ENCODE measurements around the gene SLIT3. TPM values are rescaled to one million over a fixed set of nuclear protein-coding genes. Genes with fewer than 3 reads are reported as not detected.

Gene SLIT3
- total and polyA plus RNA-seq, 8 donors: 1.2 to 24.5 (median 8.6) TPM

DNA sequence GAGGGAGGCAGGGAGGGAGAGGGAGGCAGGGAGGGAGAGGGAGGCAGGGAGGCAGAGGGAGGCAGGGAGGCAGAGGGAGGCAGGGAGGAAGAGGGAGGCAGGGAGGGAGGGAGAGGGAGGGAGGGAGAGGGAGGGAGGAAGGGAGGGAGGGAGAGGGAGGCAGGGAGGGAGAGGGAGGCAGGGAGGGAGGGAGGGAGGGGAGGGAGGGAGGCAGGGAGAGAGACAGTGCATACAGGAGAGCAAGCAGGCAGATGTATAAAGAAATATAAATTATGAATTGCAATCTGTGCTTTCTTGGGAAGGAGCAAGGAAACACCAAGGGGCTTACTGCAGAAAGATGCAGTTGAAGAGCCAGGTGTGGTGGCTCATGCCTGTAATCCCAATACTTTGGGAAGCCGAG lies 574.6 kb downstream of the SLIT3 start:
- 79 to 90% (median 82%) methylated on average over 1 of the region's 1 CpG for WGBS, 5 donors
- no peaks in the 10 kb centered on the region for H3K4me1 ChIP-seq
- TF ChIP-seq POLR2AphosphoS5 (IDR thresholded peaks at IDR 0.05) (no peak), CTCF (IDR thresholded peaks at IDR 0.05) (no peak), EP300 (IDR thresholded peaks at IDR 0.05) (no peak), POLR2A (IDR thresholded peaks at IDR 0.05) (no peak)

DNA sequence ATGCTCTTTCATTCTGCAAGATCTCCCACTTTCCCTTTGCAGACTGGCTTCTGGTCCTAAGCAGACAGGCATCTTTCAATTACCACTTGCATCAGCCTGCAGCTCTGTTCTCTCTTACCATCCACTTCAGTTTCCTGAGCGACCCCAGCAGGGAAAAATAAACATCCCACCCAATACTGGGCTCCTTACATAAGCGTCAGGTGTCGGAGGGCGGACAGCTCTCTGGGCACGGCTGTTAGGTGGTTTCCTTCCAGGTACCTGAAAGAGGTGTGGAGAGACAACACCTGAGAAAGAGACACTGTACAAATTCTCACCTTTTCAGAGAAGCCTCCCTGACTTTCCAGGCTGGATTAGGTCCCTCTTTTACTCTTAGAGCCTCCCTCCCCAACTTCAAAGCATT lies 576.7 kb downstream of the SLIT3 start:
- intact Hi-C loops (cut with DNase I; ENCODE audit: low total_unique reads): no loop called here
- no peak overlapping the region for H3K27ac ChIP-seq
- no peak overlapping the region for H3K4me3 ChIP-seq
- TF ChIP-seq POLR2AphosphoS5 (IDR thresholded peaks at IDR 0.05) (no peak), EP300 (IDR thresholded peaks at IDR 0.05) (no peak), CTCF (IDR thresholded peaks at IDR 0.05) (no peak), POLR2A (IDR thresholded peaks at IDR 0.05) (no peak)
- H3K27me3 ChIP-seq: peaks cover 0 to 4% (median 0%) of the 10 kb centered on the region in 3 donors
- H3K9me3 ChIP-seq: peaks cover 5 to 13% (median 11%) of the 10 kb centered on the region in 4 donors
- H3K36me3 ChIP-seq: peaks cover 0 to 14% (median 1%) of the 10 kb centered on the region in 4 donors
- no peaks in the 10 kb centered on the region for H3K4me1 ChIP-seq
- 61 to 68% (median 67%) methylated on average over 5 of the region's 5 CpGs for WGBS, 5 donors
- DNase-seq: no peak

More for the DNA sequence above, 574.6 kb downstream of the SLIT3 start:
- H3K9me3 ChIP-seq: peaks cover 5 to 18% (median 13%) of the 10 kb centered on the region in 4 donors
- H3K27me3 ChIP-seq: peaks cover 0 to 4% (median 0%) of the 10 kb centered on the region in 3 donors
- H3K27ac ChIP-seq: no peak overlapping the region
- H3K36me3 ChIP-seq: peaks cover 0 to 14% (median 1%) of the 10 kb centered on the region in 4 donors
- no peak for DNase-seq
- H3K4me3 ChIP-seq: no peak overlapping the region
- intact Hi-C loops (cut with DNase I; ENCODE audit: low total_unique reads): no loop called here

- Histone ChIP-seq H3K9me3 (peaks cover 0 to 6% (median 3%) of the 10 kb centered on the region in 4 donors), H3K4me1 (no peaks in the 10 kb centered on the region), H3K36me3 (peaks cover 0 to 14% (median 1%) of the 10 kb centered on the region in 4 donors), H3K27ac (no peak overlapping the region), H3K27me3 (peaks cover 0 to 4% (median 0%) of the 10 kb centered on the region in 3 donors), H3K4me3 (no peak overlapping the region)
- no peak for TF ChIP-seq CTCF (IDR thresholded peaks at IDR 0.05)
- TF ChIP-seq EP300 (IDR thresholded peaks at IDR 0.05): no peak
- no peak for TF ChIP-seq POLR2AphosphoS5 (IDR thresholded peaks at IDR 0.05)
- no peak for TF ChIP-seq POLR2A (IDR thresholded peaks at IDR 0.05)
- intact Hi-C loops (cut with DNase I; ENCODE audit: low total_unique reads): no loop called here
- 87 to 98% (median 92%) methylated on average over 3 of the region's 3 CpGs for WGBS, 5 donors
- DNase-seq: no peak
Measured at GRCh38 chr5:168723037-168723436, 577.9 kb downstream of the SLIT3 start.

GRCh38 chr5:168721966-168722365 lies 579.0 kb downstream of the SLIT3 start:
- no peak for DNase-seq
- H3K36me3 ChIP-seq: peaks cover 0 to 14% (median 0%) of the 10 kb centered on the region in 4 donors
- no peaks in the 10 kb centered on the region for H3K4me1 ChIP-seq
- 91 to 95% (median 93%) methylated on average over 7 of the region's 7 CpGs for WGBS, 5 donors
- peaks cover 0 to 4% (median 0%) of the 10 kb centered on the region in 3 donors for H3K27me3 ChIP-seq
- H3K4me3 ChIP-seq: no peak overlapping the region
- H3K9me3 ChIP-seq: no peaks in the 10 kb centered on the region
- intact Hi-C loops (cut with DNase I; ENCODE audit: low total_unique reads): no loop called here
- TF ChIP-seq EP300 (IDR thresholded peaks at IDR 0.05) (no peak), POLR2AphosphoS5 (IDR thresholded peaks at IDR 0.05) (no peak), POLR2A (IDR thresholded peaks at IDR 0.05) (no peak)
- H3K27ac ChIP-seq: no peak overlapping the region

DNA sequence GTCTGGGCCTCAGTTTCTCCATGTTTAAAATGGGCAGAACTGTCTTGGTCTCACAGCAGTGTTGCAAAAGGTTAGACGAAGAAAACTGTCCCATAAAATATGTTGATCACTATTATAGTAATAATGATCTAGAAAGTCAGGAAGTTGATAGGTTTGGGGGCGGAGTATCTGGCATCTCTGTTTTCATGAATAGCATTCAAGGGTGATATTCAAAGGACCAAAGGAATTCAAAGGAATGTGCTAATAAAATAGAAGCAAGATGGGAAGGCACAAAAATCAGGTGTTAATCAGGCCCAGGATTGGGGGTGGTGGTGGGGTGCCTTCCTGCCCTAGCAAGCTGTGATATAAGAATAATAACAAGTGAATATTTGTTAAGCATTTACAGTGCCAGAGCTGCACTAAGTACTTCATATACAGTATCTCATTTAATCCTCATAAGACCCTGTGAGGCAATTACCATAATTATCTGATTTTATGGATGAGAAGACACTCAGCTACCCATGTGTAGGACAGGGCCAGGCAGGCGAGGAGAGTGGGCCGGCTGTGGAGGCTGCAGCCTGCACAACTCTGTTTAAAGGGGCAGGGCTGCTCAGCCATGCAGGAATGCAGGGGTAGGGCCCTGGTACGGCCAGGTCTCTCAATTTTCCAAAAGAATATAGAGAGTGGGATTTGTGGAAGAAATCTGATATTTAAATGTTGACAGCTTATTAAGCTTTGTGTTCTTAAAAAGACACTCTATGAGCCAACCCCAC lies 579.8 kb downstream of the SLIT3 start:
- Histone ChIP-seq H3K27ac (no peak overlapping the region), H3K36me3 (peaks cover 0 to 14% (median 0%) of the 10 kb centered on the region in 4 donors), H3K4me1 (no peaks in the 10 kb centered on the region), H3K9me3 (no peaks in the 10 kb centered on the region), H3K27me3 (peaks cover 0 to 4% (median 0%) of the 10 kb centered on the region in 3 donors), H3K4me3 (no peak overlapping the region)
- TF ChIP-seq POLR2AphosphoS5 (IDR thresholded peaks at IDR 0.05): no peak
- TF ChIP-seq CTCF (IDR thresholded peaks at IDR 0.05): no peak
- no peak for TF ChIP-seq EP300 (IDR thresholded peaks at IDR 0.05)
- no peak for TF ChIP-seq POLR2A (IDR thresholded peaks at IDR 0.05)
- WGBS, 5 donors: 74 to 88% (median 83%) methylated on average over 5 of the region's 5 CpGs
- no peak for DNase-seq
- intact Hi-C loops (cut with DNase I; ENCODE audit: low total_unique reads): no loop called here

Data from stomach (tissue), 9 donors.